Smooth muscle cell of the coronary artery (primary cell): ENCODE measurements around the gene SCAF8. TPM values are rescaled to one million over a fixed set of nuclear protein-coding genes. Genes with fewer than 3 reads are reported as not detected.

Experiments
- total RNA-seq: library from RNA; depleted of rRNA; stranded (reverse); fragments of >200 nt; gene quantifications from 2 replicates; pipeline ENCODE4 v1.2.3, GENCODE V29; 2014; ENCODE audit warnings: low replicate concordance

SCAF8 gene
- total RNA-seq, result 17.3 TPM in 2 replicates

GRCh38 chr6:154733183-154733625 lies at the start of gene SCAF8:
Gene SCAF8, plus strand, starts transcription at chr6:154733416. Its CDS starts 485 bp downstream, at chr6:154733901.

Other genes with a start within 250 kb of the SCAF8 start
- 3.5 and 5.0 TPM in 2 replicates for gene CNKSR3, start 222.7 kb upstream of the SCAF8 start, total RNA-seq